Stromal cell of bone marrow (primary cell): ENCODE data around the gene PRKAG2.

Experiments
- DNase-seq: peaks from one replicate; pipeline ENCODE4 v3.0.0-alpha.2; 2012; ENCODE audit warnings: low read depth

PRKAG2 gene

DNA sequence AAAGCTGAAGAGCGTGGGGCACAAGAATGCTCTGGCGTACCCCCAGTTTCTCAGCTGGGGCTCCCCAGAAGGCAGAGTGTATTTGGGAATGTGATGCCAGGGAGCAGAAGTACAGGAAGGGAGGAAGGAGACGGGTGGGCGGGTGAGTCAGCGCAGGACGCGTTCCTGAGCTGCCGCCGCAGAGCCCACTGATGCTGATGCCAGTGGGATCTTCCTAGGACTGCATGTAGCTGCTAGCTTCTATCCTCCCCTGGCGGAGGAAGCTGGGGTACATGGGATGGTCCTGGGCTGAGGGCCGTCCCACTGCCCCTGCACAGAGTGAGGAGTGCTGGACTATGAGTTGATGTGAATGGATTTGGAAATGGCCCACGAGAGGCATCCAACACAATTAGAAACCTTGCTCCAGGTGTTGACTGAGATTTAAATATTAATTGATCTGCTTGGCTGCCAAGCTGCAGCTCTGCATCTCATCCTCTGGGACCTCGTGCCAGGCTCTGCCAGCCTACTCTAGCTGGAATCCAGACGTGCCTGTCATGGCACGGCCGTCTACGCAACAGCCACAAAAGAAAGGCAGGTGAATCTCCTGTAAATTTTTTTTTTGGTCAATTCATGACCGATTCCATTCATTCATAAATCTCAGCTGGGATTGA is 291.0 kb downstream of the PRKAG2 start:
- no peak for DNase-seq

DNA sequence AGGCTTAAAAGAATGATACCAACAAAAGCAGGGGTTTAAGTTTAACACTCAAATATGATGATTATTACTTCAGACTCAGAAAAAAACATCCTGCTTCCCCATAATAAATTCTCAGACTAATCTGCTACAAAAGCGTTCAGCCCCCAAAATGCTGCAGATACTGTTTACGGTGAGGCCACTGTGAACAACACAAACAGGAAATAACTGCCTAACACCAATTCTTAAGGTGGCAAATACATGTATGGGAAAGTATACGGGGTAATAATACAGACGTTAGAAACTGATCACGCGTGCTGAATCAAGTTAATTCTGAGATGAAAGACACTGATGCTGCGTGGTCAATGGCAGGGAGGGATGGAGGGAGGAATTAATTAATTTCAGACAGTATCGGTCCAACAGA is 295.2 kb downstream of the PRKAG2 start:
- no peak for DNase-seq

- DNase-seq: no peak
These were observed 297.3 kb downstream of the PRKAG2 start for GRCh38 chr7:151579644-151580043.

- no peak for DNase-seq
These were observed 301.5 kb downstream of the PRKAG2 start for GRCh38 chr7:151575410-151575809.

GRCh38 chr7:151573046-151573445 is 303.9 kb downstream of the PRKAG2 start:
- DNase-seq: peak; percentile 45

- no peak for DNase-seq
These were observed 304.8 kb downstream of the PRKAG2 start for GRCh38 chr7:151572136-151572535.

GRCh38 chr7:151571471-151571870 is 305.4 kb downstream of the PRKAG2 start:
- DNase-seq: no peak

GRCh38 chr7:151570366-151570915 is 306.5 kb downstream of the PRKAG2 start:
- no peak for DNase-seq

GRCh38 chr7:151568956-151569940 is 307.7 kb downstream of the PRKAG2 start:
- no peak for DNase-seq

DNA sequence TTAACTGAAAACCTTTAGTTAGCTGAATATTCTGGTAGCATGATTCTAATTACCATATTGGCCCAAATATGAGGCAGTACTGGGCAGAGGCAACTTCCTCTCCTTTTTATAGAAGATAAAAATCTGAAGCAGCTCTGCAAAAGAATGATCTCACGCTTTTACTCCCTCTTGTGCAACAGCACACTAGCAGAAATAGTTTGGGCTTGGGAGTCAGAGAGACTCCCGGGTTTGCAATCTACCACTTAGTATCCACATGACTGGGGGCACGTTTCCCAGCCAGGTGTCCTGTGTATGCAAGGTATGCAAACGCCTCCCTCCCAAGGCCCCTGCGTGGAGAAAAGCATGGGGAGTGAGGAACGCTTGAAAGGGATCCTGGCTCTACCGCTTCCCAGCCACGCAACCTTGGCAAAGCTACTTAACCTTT is 310.0 kb downstream of the PRKAG2 start:
- peak; percentile 29 for DNase-seq

DNA sequence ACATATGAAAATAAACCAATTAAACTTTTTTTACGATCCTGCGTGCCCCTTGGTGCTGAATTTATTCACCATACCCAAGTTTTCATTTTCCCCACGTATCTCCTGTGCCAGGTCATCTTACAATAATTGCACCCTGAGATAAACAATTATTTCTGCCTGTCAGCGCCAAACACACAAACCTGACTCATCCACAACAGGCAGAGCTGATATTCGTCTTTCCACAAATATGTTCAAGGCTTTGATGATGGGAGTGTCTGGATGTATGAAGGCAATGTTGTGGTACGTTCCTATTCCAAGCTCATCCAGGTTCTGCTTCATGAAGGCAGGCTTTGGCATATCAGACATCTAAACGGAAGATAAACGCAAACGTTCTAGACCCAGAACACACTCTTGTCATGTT is 311.4 kb downstream of the PRKAG2 start:
- DNase-seq: no peak

DNA sequence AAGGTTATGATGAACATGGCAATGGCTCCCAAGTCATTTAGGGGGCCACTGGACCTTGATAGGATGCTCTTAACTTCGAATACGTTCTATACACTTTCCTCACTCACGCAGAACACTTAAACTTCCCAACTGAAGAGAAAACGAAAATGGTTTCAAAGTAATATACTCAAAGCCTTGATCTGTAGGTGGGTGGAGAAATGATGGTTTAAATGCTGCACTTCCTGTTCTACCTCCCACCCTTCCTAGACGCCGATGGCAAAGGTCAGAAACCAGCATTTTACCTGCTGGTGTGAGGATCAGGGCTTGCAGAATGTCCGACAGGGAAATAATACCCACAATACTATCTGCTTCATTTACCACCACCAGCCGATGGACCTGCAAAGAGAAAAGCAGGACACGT is 316.7 kb downstream of the PRKAG2 start:
- no peak for DNase-seq

DNA sequence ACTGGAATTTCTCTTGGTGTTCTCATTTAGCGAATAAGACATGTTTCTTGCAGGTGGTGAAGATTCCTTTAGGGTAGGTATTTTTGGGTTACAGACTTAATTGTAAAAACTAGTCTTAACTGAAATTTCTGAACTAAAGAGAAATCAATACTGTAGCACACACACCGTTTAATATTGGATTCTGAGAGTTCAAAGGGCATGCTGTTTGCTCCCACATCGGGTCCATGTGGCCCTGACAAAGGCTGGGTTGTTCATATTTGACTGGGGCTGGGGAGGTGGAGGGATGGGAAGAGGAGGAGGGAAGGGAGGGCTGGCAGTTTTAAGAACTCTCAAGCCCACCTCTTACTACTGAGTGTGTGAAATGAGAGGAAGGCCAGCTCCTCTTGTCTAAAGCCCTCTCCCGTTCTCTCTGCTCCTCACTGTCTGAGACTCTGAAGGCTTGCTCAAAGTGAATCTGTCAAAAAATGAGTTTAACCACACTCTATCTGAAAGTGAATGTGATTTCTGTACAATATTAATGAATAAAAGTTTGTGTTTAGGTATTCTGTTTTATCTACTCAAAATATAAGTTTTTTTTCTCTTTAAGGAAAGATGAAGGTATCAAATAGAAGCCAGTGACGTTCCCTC is 317.2 kb downstream of the PRKAG2 start:
- no peak for DNase-seq

DNA sequence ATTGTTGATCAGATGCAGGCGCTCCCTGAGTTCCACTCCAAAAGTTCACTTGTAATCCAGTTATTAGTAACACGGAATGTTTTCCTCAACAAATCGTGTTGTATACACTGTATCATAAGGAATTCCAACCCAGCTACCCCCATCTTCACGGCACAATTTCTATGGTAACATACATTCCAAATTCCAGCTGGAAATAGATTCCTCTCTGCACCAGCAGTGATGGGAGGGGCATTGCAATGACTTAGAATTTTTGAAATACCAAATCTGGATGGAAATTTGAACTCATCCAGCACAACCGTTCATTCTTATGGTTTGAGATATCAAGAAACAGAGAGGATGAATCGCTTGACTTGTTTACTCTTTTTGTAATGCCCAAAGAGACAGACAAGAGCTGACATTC is 318.3 kb downstream of the PRKAG2 start:
- no peak for DNase-seq

GRCh38 chr7:151556592-151556991 is 320.3 kb downstream of the PRKAG2 start:
- DNase-seq: no peak

- no peak for DNase-seq
These were observed 323.6 kb downstream of the PRKAG2 start for GRCh38 chr7:151553356-151553755.

GRCh38 chr7:151552352-151553028 is 324.4 kb downstream of the PRKAG2 start:
- no peak for DNase-seq

DNA sequence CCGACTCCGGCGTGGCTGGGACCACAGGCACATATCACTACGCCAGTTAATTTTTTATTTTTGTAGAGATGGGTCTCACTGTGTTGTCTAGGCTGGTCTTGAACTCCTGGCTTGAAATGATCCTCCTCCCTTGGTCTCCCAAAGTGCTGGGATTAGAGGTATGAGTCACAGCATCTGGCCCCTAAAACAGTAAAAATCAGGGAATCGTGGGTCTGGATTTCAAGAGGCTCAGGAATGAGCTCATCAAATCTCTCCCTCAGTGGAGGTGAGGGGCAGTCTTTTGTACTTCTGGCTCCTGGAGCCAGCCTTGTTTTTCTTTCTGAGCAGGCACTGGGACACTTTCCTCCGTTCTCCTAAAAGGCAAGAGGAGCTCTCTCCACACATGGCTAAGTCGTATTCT is 325.1 kb downstream of the PRKAG2 start:
- DNase-seq: no peak

GRCh38 chr7:151550656-151551286 is 326.1 kb downstream of the PRKAG2 start:
- no peak for DNase-seq

- no peak for DNase-seq
These were observed 327.3 kb downstream of the PRKAG2 start for GRCh38 chr7:151549644-151550043.

GRCh38 chr7:151549083-151549482 is 327.8 kb downstream of the PRKAG2 start:
- DNase-seq: no peak
